Caco-2 (cell line): ENCODE results near the gene LPIN1. TPM values are rescaled to one million over a fixed set of nuclear protein-coding genes. Genes with fewer than 3 reads are reported as not detected.

Experiments used
- BruUV-seq: library from RNA; stranded (reverse); fragments of 400-500 nt; replicated peaks from 2 replicates; lab custom pipeline; 2021; lab: Mats Ljungman, UMichigan
- CTCF ChIA-PET: fragments of 300-600 bp; sonication (Branson Sonifier 250); formaldehyde crosslinking; loops from one replicate; lab custom pipeline; 2022; ENCODE audit warnings: antibody characterized with exemption; lab: Charles Lee
- POLR2A ChIA-PET: fragments of 300-600 bp; sonication (Branson Sonifier 250); formaldehyde crosslinking; loops from one replicate; lab custom pipeline; 2022; ENCODE audit warnings: antibody characterized with exemption; lab: Charles Lee
- DNase-seq, 2 experiments: peaks; one replicate each; pipeline versions ENCODE4 v3.0.0 to v3.0.0-alpha.2; 2020 to 2022
- H3K27me3 ChIP-seq: replicated peaks from 2 replicates; pipeline ENCODE4 v1.6.0; 2011; ENCODE audit warnings: low read length; ENCODE audit not compliant: control insufficient read depth, insufficient read depth
- H3K36me3 ChIP-seq: 2 replicates; pipeline ENCODE4 v1.5.1; 2011; ENCODE audit warnings: low read length; ENCODE audit not compliant: control insufficient read depth, insufficient read depth
- H3K4me1 ChIP-seq: fragments of 250-450 bp; sonication (Bioruptor Pico); 2 replicates; pipeline ENCODE4 v1.5.1; 2020; ENCODE audit warnings: mild to moderate bottlenecking
- H3K4me3 ChIP-seq: 2 replicates; pipeline ENCODE4 v1.5.1; 2011; ENCODE audit warnings: low read depth, mild to moderate bottlenecking, control low read depth, low read length
- H3K9me3 ChIP-seq: fragments of 250-450 bp; sonication (Bioruptor Pico); 2 replicates; pipeline ENCODE4 v1.5.1; 2020; ENCODE audit warnings: mild to moderate bottlenecking, moderate library complexity
- H3K27ac Mint-ChIP-seq: one replicate; pipeline ENCODE4 v1.8.0; 2022; ENCODE audit warnings: mixed read lengths; ENCODE audit not compliant: unreplicated experiment
- H3K27me3 Mint-ChIP-seq: one replicate; pipeline ENCODE4 v1.8.0; 2022; ENCODE audit warnings: mixed read lengths; ENCODE audit not compliant: insufficient read depth, unreplicated experiment
- H3K36me3 Mint-ChIP-seq: one replicate; pipeline ENCODE4 v1.8.0; 2022; ENCODE audit warnings: mild to moderate bottlenecking, mixed read lengths; ENCODE audit not compliant: insufficient read depth, unreplicated experiment
- H3K4me1 Mint-ChIP-seq: one replicate; pipeline ENCODE4 v1.8.0; 2022; ENCODE audit warnings: low read depth, mixed read lengths; ENCODE audit not compliant: unreplicated experiment
- H3K4me3 Mint-ChIP-seq: one replicate; pipeline ENCODE4 v1.8.0; 2022; ENCODE audit warnings: mild to moderate bottlenecking, moderate library complexity, mixed read lengths; ENCODE audit not compliant: unreplicated experiment
- H3K9me3 Mint-ChIP-seq: one replicate; pipeline ENCODE4 v1.8.0; 2022; ENCODE audit warnings: mixed read lengths; ENCODE audit not compliant: unreplicated experiment
- intact Hi-C: fragments of 100-400 bp; cut with micrococcal nuclease; formaldehyde crosslinking; loops from one replicate; pipeline ENCODE4 v1.10.0; 2022; ENCODE audit not compliant: unreplicated experiment
- total RNA-seq: library from RNA; stranded (reverse); gene quantifications from 2 replicates; pipeline ENCODE4 v1.2.3, GENCODE V29; 2022
- TF ChIP-seq, protein P1 (sequence below), 2 experiments: fragments of 200-600 bp in 1 of 2; IDR thresholded peaks; 1 replicate in 1 of 2; 2 replicates in 1 of 2; pipeline versions ENCODE4 v1.5.1 to v1.8.0; 2011 to 2022; ENCODE audit warnings: antibody characterized with exemption in 1 of 2, control low read depth in 1 of 2, inconsistent platforms in 1 of 2, low read depth in 1 of 2, low read length in 1 of 2, mild to moderate bottlenecking in 1 of 2, moderate library complexity in 1 of 2; ENCODE audit not compliant: insufficient read depth in 1 of 2, severe bottlenecking in 1 of 2, unreplicated experiment in 1 of 2

The LPIN1 gene
- total RNA-seq, 1 experiment from 2014 or later, result 12.5 TPM

DNA sequence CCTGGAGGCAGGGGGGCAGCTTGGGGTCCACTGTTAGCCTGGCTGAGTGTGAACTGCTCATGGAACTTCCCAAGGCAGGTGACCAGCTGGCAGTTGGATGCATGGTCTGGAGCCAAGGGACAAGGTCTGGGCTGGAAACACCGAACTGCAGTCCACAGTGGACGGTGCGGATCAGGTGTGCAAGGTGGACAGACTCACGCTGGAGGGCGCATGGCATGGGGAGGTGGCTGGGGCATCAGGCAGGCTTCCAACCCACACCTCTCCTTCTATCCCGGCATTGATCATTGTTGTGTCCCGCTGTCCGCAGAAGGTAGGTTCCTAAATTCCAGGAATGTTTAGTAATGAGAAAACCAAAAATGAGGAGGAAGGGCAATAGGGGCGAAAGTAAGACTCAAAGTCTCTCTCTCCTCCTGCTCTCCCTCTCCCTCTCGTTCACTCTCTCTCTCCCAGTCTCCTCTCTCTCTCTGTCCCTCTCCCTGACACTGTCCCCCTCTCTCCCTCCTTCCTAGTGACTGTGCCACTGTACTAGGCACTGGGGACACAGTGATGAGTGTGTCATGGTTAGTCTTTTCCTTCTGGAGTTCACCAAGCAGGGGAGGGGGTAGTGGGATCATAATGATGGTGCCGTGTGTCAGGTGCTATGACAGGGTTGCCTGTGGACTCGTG lies 30.3 kb upstream of the LPIN1 start:
- Mint-ChIP-seq H3K27ac (no peak overlapping the region), H3K4me3 (no peak overlapping the region), H3K27me3 (peaks cover 5% of the 10 kb centered on the region), H3K9me3 (no peaks in the 10 kb centered on the region), H3K36me3 (no peaks in the 10 kb centered on the region), H3K4me1 (no peaks in the 10 kb centered on the region)
- TF ChIP-seq, protein P1, sequence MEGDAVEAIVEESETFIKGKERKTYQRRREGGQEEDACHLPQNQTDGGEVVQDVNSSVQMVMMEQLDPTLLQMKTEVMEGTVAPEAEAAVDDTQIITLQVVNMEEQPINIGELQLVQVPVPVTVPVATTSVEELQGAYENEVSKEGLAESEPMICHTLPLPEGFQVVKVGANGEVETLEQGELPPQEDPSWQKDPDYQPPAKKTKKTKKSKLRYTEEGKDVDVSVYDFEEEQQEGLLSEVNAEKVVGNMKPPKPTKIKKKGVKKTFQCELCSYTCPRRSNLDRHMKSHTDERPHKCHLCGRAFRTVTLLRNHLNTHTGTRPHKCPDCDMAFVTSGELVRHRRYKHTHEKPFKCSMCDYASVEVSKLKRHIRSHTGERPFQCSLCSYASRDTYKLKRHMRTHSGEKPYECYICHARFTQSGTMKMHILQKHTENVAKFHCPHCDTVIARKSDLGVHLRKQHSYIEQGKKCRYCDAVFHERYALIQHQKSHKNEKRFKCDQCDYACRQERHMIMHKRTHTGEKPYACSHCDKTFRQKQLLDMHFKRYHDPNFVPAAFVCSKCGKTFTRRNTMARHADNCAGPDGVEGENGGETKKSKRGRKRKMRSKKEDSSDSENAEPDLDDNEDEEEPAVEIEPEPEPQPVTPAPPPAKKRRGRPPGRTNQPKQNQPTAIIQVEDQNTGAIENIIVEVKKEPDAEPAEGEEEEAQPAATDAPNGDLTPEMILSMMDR (IDR thresholded peaks at IDR 0.05; ENCODE audit: insufficient read depth in 1 of 2, low read depth in 1 of 2, low read length in 1 of 2, severe bottlenecking in 1 of 2, unreplicated experiment in 1 of 2), result no peak
- DNase-seq, result no peak
- Histone ChIP-seq H3K4me1 (peaks cover 4% of the 10 kb centered on the region; the same call in 1 of the 2 replicates), H3K4me3 (no peak overlapping the region), H3K9me3 (no peaks in the 10 kb centered on the region), H3K36me3 (no peaks in the 10 kb centered on the region), H3K27me3 (no peaks in the 10 kb centered on the region)
- POLR2A ChIA-PET, result no interaction called here
- CTCF ChIA-PET, result no interaction called here
- no TSS peak for BruUV-seq
- intact Hi-C loops, result no loop called here

DNA sequence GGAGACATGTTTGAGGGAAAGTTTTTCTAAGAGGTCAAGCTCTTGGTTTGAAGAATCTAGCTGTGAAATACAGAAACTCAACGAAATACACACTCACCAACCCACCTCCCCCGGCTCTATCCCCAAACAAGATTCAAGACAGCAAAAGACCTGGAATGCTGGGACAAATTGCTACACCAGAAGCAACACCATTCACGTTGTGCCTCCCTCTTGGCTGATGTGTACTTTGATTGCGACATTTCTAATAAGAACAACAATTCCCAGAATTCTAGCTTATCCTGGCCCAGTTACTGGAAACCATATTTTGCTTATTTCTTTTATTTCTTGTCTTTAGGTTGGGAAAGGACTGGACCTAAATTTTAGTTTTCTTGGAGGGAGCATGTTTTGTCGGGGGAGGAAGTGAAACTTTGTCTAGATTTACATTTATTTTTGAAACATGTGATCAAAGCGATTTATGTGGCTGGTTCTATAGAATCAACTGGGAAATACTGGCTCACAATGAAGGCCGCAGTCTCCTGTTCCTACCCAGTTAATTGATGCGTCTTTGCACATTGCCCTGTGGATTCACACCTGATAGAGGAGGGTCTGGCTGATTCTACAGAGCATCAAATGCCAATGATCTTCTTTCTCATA lies 29.6 kb upstream of the LPIN1 start:
- ChIA-PET POLR2A (no interaction called here), CTCF (no interaction called here)
- no TSS peak for BruUV-seq
- Mint-ChIP-seq H3K36me3 (no peaks in the 10 kb centered on the region), H3K27me3 (peaks cover 5% of the 10 kb centered on the region), H3K4me3 (no peak overlapping the region), H3K27ac (no peak overlapping the region), H3K4me1 (no peaks in the 10 kb centered on the region), H3K9me3 (no peaks in the 10 kb centered on the region)
- H3K36me3 ChIP-seq, result no peaks in the 10 kb centered on the region
- TF ChIP-seq, protein P1 (IDR thresholded peaks at IDR 0.05; ENCODE audit: insufficient read depth in 1 of 2, low read depth in 1 of 2, low read length in 1 of 2, severe bottlenecking in 1 of 2, unreplicated experiment in 1 of 2), result no peak
- intact Hi-C loops, result no loop called here
- H3K4me3 ChIP-seq, result no peak overlapping the region
- peaks cover 4% of the 10 kb centered on the region; the same call in 1 of the 2 replicates for H3K4me1 ChIP-seq
- H3K27me3 ChIP-seq, result no peaks in the 10 kb centered on the region
- DNase-seq, result no peak
- no peaks in the 10 kb centered on the region for H3K9me3 ChIP-seq

GRCh38 chr2:11717623-11718022 lies 28.8 kb upstream of the LPIN1 start:
- ChIA-PET CTCF (no interaction called here), POLR2A (no interaction called here)
- peaks cover 4% of the 10 kb centered on the region; the same call in 1 of the 2 replicates for H3K4me1 ChIP-seq
- H3K27me3 ChIP-seq, result no peaks in the 10 kb centered on the region
- peaks cover 5% of the 10 kb centered on the region for H3K27me3 Mint-ChIP-seq
- H3K9me3 ChIP-seq, result no peaks in the 10 kb centered on the region
- no peaks in the 10 kb centered on the region for H3K36me3 ChIP-seq
- DNase-seq, result no peak
- no peak overlapping the region for H3K4me3 Mint-ChIP-seq
- no TSS peak for BruUV-seq
- no peak overlapping the region for H3K4me3 ChIP-seq
- intact Hi-C loops, result no loop called here
- TF ChIP-seq, protein P1 (IDR thresholded peaks at IDR 0.05; ENCODE audit: insufficient read depth in 1 of 2, low read depth in 1 of 2, low read length in 1 of 2, severe bottlenecking in 1 of 2, unreplicated experiment in 1 of 2), result no peak
- H3K9me3 Mint-ChIP-seq, result no peaks in the 10 kb centered on the region
- no peaks in the 10 kb centered on the region for H3K4me1 Mint-ChIP-seq
- no peak overlapping the region for H3K27ac Mint-ChIP-seq
- no peaks in the 10 kb centered on the region for H3K36me3 Mint-ChIP-seq
